Hepatocyte (in vitro differentiated cells): ENCODE measurements around the gene NFAT5.

ENCODE experiments used
- CTCF ChIP-seq: fragments of 200-600 bp; sonication (generic); IDR thresholded peaks from 2 replicates; pipeline ENCODE4 v1.5.1; 2016; ENCODE audit warnings: antibody characterized with exemption, mild to moderate bottlenecking; ENCODE audit not compliant: poor library complexity
- EZH2 ChIP-seq: fragments of 200-600 bp; sonication (generic); IDR thresholded peaks from 2 replicates; pipeline ENCODE4 v1.6.1; 2016; ENCODE audit warnings: antibody characterized with exemption, mild to moderate bottlenecking, borderline replicate concordance

DNA sequence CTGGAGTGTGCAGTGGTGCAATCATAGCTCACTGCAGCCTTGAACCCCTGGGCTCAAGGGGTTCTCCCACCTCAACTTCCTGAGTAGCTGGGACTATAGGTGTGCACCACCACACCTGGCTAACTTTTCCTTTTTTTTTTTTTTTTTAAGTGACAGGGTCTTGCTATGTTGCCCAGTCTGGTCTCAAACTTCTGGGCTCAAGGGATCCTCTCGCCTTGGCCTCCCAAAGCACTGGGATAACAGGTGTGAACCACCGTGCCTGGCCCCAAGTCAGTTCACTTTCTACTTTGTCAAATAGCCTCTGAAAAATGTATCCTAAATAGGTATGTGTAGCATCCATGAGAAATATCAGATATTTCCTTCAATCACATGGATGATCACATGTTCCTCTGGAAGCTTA lies 9.9 kb upstream of the NFAT5 start:
- no peak for TF ChIP-seq CTCF
- no peak for TF ChIP-seq EZH2
